GM10266 (cell line): ENCODE data around the gene MEX3B.

ENCODE experiments used
- DNase-seq: peaks from one replicate; pipeline ENCODE4 v3.0.0; 2012; ENCODE audit errors: extremely low spot score
- CTCF ChIP-seq: IDR thresholded peaks from 2 replicates; pipeline ENCODE4 v1.5.1; 2012; ENCODE audit warnings: mild to moderate bottlenecking, low read depth; ENCODE audit not compliant: control insufficient read depth, insufficient read depth; ENCODE audit errors: missing control alignments

MEX3B gene

GRCh38 chr15:82060817-82061216 is 15.0 kb upstream of the MEX3B start:
- DNase-seq: no peak
- TF ChIP-seq CTCF: no peak

GRCh38 chr15:82058517-82059204 is 12.8 kb upstream of the MEX3B start:
- TF ChIP-seq CTCF: no peak
- DNase-seq: no peak

DNA sequence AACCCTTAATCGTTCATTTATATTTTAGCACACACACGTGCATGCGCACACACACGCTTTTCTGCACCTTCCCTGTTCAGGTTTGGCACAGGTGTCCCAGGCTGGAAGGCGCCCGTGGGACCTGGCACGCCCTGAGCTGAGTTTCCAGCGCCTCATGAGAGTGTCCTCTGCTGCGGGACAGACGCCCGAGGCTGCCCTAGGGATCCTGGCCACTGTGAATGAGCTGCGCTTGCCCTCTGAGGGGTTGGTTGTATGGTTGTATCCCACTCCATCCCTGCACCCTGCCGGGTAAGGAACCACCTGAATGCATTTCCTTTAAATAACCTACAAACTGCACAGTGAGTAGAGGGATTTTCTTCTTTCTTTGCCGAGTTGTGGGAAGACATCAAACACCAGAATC is 12.2 kb upstream of the MEX3B start:
- TF ChIP-seq CTCF: no peak
- no peak for DNase-seq

GRCh38 chr15:82056958-82057823 is 11.4 kb upstream of the MEX3B start:
- no peak for DNase-seq

DNA sequence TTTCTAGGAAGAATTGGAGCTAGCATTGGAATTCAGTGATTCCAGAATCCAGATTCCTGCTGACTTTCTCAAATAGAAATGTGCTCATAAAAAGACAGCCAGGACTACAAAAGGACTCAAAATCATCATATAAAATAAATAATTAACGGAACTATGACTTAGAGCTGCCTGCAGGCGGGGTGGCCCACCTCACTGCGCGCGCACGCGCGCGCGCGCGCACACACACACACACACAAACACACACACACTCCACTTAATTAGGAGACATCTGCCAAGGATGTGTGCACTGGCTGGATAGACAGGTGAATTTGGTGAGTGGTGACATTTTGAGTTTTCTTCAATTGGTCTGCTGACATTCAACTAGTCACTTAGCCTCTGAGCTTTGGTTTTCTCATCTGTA is 6.9 kb upstream of the MEX3B start:
- no peak for TF ChIP-seq CTCF
- no peak for DNase-seq

More at GRCh38 chr15:82056958-82057823, 11.4 kb upstream of the MEX3B start:
- no peak for TF ChIP-seq CTCF

DNA sequence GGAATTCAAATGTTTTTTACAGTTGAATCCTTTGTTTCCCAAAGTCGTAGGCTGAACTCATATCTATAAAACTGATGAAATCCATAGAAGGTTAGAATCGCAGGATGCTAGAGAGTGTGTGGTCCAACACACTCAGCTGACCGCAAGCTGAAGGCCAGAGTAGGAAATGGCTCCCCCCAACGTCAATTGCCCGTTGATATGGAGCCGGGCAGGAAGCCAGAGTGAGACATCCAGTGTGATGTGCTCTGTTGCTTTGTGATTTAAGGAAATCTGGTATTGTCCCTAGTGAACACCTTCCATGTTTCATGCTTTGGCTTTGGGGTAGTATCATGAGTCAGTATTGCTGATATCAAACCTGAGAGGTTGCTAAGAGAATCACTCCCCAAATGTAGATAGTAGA is 5.8 kb upstream of the MEX3B start:
- no peak for DNase-seq
- TF ChIP-seq CTCF: no peak

- no peak for TF ChIP-seq CTCF
- DNase-seq: no peak
Measured at GRCh38 chr15:82048811-82049210, 3.0 kb upstream of the MEX3B start.
